HepG2 (cell line): ENCODE data around the gene MACROH2A1. TPM values are rescaled to one million over a fixed set of nuclear protein-coding genes. Genes with fewer than 3 reads are reported as not detected.

Experiments used
- ATAC-seq: fragments of 200-7000 bp; cut with Tn5 transposase; 3 replicates; pipeline ENCODE4 v1.9.1; 2020; ENCODE audit warnings: mild to moderate bottlenecking, moderate library complexity
- BruUV-seq: library from RNA; stranded (reverse); fragments of 400-500 nt; replicated peaks from 2 replicates; lab custom pipeline; 2021; lab: Mats Ljungman, UMichigan
- CTCF ChIA-PET: fragments of 300-600 bp; formaldehyde crosslinking; extraction: SDS; loops from one replicate; lab custom pipeline; 2021; ENCODE audit warnings: low total read pairs, inconsistent platforms, low intra/inter-chr PET ratio; lab: Yijun Ruan, JAX
- POLR2A ChIA-PET: fragments of 350-600 bp; sonication (Branson Sonifier 250); formaldehyde crosslinking; loops from one replicate; lab custom pipeline; 2020; ENCODE audit warnings: antibody characterized with exemption, inconsistent platforms; lab: Yijun Ruan, JAX
- DNase-seq: peaks from one replicate; pipeline ENCODE4 v3.0.0-alpha.2; 2015; ENCODE audit warnings: low spot score
- FAIRE-seq: peaks from 3 replicates; lab custom pipeline; 2011; peaks lifted over from hg19 to GRCh38; lab: Jason Lieb, UNC
- H2AFZ ChIP-seq: one replicate; pipeline ENCODE4 v1.6.1; 2011; ENCODE audit warnings: low read length, inconsistent platforms
- H3K27ac ChIP-seq: fragments of 300-600 bp; 3 replicates; pipeline ENCODE4 v1.8.0; 2011; ENCODE audit warnings: mixed run types, mild to moderate bottlenecking, mixed read lengths, low read length, inconsistent platforms; ENCODE audit not compliant: insufficient read depth; ENCODE audit errors: extremely low read length
- H3K27me3 ChIP-seq, 2 experiments: fragments of 200-600 bp in 1 of 2; 2 replicates in 1 of 2; 3 replicates in 1 of 2; pipeline versions ENCODE4 v1.6.0 to v1.8.0; 2011; ENCODE audit warnings: low read length in 2 of 2, mild to moderate bottlenecking in 2 of 2, moderate library complexity in 2 of 2, inconsistent platforms in 1 of 2; ENCODE audit not compliant: insufficient read depth in 2 of 2, control insufficient read depth in 1 of 2
- H3K36me3 ChIP-seq, 2 experiments: fragments of 200-600 bp in 1 of 2; replicated peaks in 1 of 2; 2 replicates in 1 of 2; 3 replicates in 1 of 2; pipeline versions ENCODE4 v1.5.1 to v1.8.0; 2011; ENCODE audit warnings: low read length in 2 of 2, inconsistent platforms in 1 of 2; ENCODE audit not compliant: insufficient read depth in 2 of 2, control insufficient read depth in 1 of 2
- H3K4me1 ChIP-seq: 2 replicates; pipeline ENCODE4 v1.5.1; 2012; ENCODE audit warnings: low read length, inconsistent platforms; ENCODE audit not compliant: insufficient read depth
- H3K4me2 ChIP-seq: 2 replicates; pipeline ENCODE4 v1.6.0; 2011; ENCODE audit warnings: low read depth, low read length, inconsistent platforms
- H3K4me3 ChIP-seq, 3 experiments: fragments of 200-600 bp in 1 of 3; sonication (generic), shearing (Covaris generic) in 1 of 3; replicated peaks in 1 of 3; 2 replicates each; pipeline ENCODE4 v1.5.1; 2011 to 2016; ENCODE audit warnings: low read length in 3 of 3, inconsistent platforms in 2 of 3, low read depth in 2 of 3, mild to moderate bottlenecking in 2 of 3, control low read depth in 1 of 3, mixed read lengths in 1 of 3; ENCODE audit not compliant: insufficient read depth in 1 of 3
- H3K79me2 ChIP-seq: one replicate; pipeline ENCODE4 v1.6.1; 2011; ENCODE audit warnings: low read length, inconsistent platforms; ENCODE audit not compliant: insufficient read depth
- H3K9ac ChIP-seq: 2 replicates; pipeline ENCODE4 v1.6.0; 2011; ENCODE audit warnings: mild to moderate bottlenecking, low read depth, low read length, inconsistent platforms; ENCODE audit not compliant: insufficient read depth
- H3K9me3 ChIP-seq: 2 replicates; pipeline ENCODE4 v1.5.1; 2012; ENCODE audit warnings: mild to moderate bottlenecking, low read length
- H4K20me1 ChIP-seq: 2 replicates; pipeline ENCODE4 v1.6.0; 2011; ENCODE audit warnings: inconsistent platforms, mild to moderate bottlenecking, low read length, moderate library complexity; ENCODE audit not compliant: insufficient read depth
- ARID2 ChIP-seq: sonication (generic); formaldehyde crosslinking; IDR thresholded peaks from 2 replicates; pipeline ENCODE4 v1.8.1; 2022; ENCODE audit warnings: mild to moderate bottlenecking, missing genetic modification reagents, borderline replicate concordance
- CBX2 ChIP-seq, 2 experiments: fragments of 200-600 bp in 1 of 2; sonication (generic); formaldehyde crosslinking in 1 of 2; IDR thresholded peaks; 2 replicates each; pipeline versions ENCODE4 v1.7.0 to v1.8.1; 2018 to 2022; ENCODE audit warnings: low read depth in 2 of 2, low read length in 1 of 2, mild to moderate bottlenecking in 1 of 2, missing genetic modification reagents in 1 of 2
- CCAR2 ChIP-seq: fragments of 200-400 bp; formaldehyde crosslinking; optimal IDR thresholded peaks from 2 replicates; pipeline ENCODE3; 2018; ENCODE audit warnings: low read depth, mild to moderate bottlenecking, low read length, moderate library complexity
- MEIS2 ChIP-seq: sonication (generic); formaldehyde crosslinking; IDR thresholded peaks from 2 replicates; pipeline ENCODE4 v1.9.0; 2021; ENCODE audit warnings: mild to moderate bottlenecking, missing genetic modification reagents
- SYNCRIP ChIP-seq: fragments of 200-400 bp; formaldehyde crosslinking; IDR thresholded peaks from 2 replicates; pipeline ENCODE4 v1.6.1; 2018; ENCODE audit warnings: mild to moderate bottlenecking, low read depth, low read length; ENCODE audit not compliant: insufficient read depth
- ZNF296 ChIP-seq: sonication (generic); formaldehyde crosslinking; conservative IDR thresholded peaks from 2 replicates; pipeline ENCODE4 v1.5.0; 2020; ENCODE audit warnings: mild to moderate bottlenecking, missing genetic modification reagents
- ZNF431 ChIP-seq: sonication (generic); formaldehyde crosslinking; IDR thresholded peaks from 2 replicates; pipeline ENCODE4 v1.9.0; 2022; ENCODE audit warnings: missing genetic modification reagents, low read depth, mild to moderate bottlenecking, borderline replicate concordance
- in situ Hi-C: cut with HindIII; loops from 2 replicates; pipeline ENCODE4 v1.10.0; 2017; ENCODE audit warnings: low pct_unique_long_range_greater_than_20kb; ENCODE audit not compliant: extremely low pct_ligation_motif_present
- intact Hi-C: fragments of 100-400 bp; cut with micrococcal nuclease; formaldehyde crosslinking; loops from one replicate; pipeline ENCODE4 v1.10.0; 2022; ENCODE audit not compliant: unreplicated experiment
- polyA plus RNA-seq, 8 experiments: library from polyadenylated mRNA; depleted of rRNA in 3 of 8; stranded (reverse) in 7 of 8; unstranded in 1 of 8; fragments of >200 nt; fragmentation: Illumina TruSeq in 4 of 8; extraction: Trizol in 4 of 8; gene quantifications; 2 replicates each; pipeline versions ENCODE4 v1.2.1 to v1.2.3, GENCODE V29; 2011 to 2016; ENCODE audit warnings: low read depth in 4 of 8, missing spikeins in 1 of 8, mixed read lengths in 1 of 8; ENCODE audit not compliant: insufficient read depth in 1 of 8
- total RNA-seq, 5 experiments: library from RNA; depleted of rRNA; stranded (reverse); fragments of >200 nt; fragmentation: Illumina TruSeq; extraction: Trizol; gene quantifications; 2 replicates each; pipeline ENCODE4 v1.2.3, GENCODE V29; 2016; ENCODE audit warnings: low read depth in 1 of 5
- TF ChIP-seq, protein P1 (sequence below), 2 experiments: IDR thresholded peaks; 2 replicates each; pipeline ENCODE4 v1.6.1; 2011 to 2012; ENCODE audit warnings: low read length in 2 of 2, borderline replicate concordance in 1 of 2, low read depth in 1 of 2, mild to moderate bottlenecking in 1 of 2, moderate library complexity in 1 of 2
- TF ChIP-seq, protein P2 (sequence below): sonication (generic); formaldehyde crosslinking; IDR thresholded peaks from 2 replicates; pipeline ENCODE4 v1.5.0; 2020; ENCODE audit warnings: missing genetic modification reagents, mild to moderate bottlenecking, borderline replicate concordance
- TF ChIP-seq, protein P3 (sequence below): sonication (generic); formaldehyde crosslinking; IDR thresholded peaks from 2 replicates; pipeline ENCODE4 v1.4.0; 2020; ENCODE audit warnings: missing genetic modification reagents, borderline replicate concordance

Gene MACROH2A1
- total and polyA plus RNA-seq, 2 of the 13 experiments (the other 11 are each of a cell fraction or from before 2014, with no cell fraction given): 69.1 to 158 TPM

DNA sequence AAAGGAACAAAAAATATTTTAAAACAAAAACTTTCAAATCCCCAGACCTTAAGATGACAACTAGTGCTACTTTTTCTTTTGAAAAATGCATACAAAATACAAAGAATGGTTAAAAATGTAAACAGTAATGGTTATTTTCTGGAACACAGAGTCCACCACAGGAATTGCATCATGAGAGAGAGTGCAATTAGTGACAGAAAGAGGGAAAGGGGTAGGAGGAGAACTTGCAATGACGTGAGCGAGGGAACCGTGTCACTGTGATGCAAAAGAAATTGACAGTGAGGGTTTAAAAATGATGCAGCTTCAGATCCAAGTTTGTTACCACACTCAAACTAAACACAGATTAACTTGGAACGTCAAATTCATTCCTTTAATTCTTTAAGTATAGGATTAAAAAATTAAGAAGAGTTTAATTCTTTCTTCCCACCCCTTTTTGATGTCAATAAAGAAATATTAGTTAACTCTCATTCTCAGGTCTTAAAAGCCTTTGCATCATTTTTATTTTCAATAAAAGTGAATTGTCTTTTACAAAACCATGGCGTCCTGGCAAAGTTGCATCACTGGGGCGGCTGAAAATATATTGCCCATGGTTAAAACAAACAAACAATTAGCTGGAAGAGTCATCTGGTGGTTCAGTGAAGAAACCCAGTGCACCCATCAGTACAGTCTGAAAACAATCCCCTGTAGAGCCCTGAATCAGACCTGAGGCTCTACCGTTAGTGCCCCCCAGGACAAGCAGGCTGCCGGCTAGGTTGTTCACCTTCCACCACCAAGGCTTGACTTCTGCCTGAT is 39.5 kb downstream of the MACROH2A1 start (continued):
- TF ChIP-seq CBX2 (IDR thresholded peaks at IDR 0.05; ENCODE audit: low read depth, low read length) (no peak), CBX2 (CRISPR knock-in tag; IDR thresholded peaks at IDR 0.05; ENCODE audit: low read depth) (no peak)
- TF ChIP-seq, all 625 proteins: peak for 0

DNA sequence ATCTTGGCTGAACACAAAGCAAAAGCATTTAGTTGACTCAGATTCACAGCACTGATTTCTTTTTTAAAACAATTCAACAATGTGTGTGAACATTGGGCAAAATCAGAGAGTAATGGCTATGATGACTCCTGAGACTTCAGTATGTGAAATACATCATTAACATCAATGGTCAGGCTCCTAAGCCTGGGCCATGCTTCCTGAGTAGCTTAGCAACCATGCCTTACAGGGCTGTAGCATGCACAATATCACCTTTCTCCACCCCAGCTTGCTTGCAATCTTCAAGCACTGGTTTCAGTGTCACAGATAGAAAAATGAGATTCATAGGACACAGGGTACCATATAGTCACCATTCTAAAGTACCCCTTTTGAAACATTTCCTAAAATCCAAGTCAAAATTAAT is 41.3 kb downstream of the MACROH2A1 start:
- peaks cover 24 to 67% of the 10 kb centered on the region in 2 experiments for H3K36me3 ChIP-seq
- no peak for ATAC-seq
- H3K4me2 ChIP-seq: no peak overlapping the region
- intact Hi-C loops (no loop called here), in situ Hi-C loops (no loop called here)
- H3K79me2 ChIP-seq: no peaks in the 10 kb centered on the region
- no peaks in the 10 kb centered on the region for H4K20me1 ChIP-seq
- no TSS peak for BruUV-seq
- no peak for DNase-seq
- no peaks in the 10 kb centered on the region for H3K27me3 ChIP-seq
- ChIA-PET POLR2A (no interaction called here), CTCF (no interaction called here)
- H2AFZ ChIP-seq: no peak overlapping the region
- no peaks in the 10 kb centered on the region for H3K4me1 ChIP-seq
- no peak for FAIRE-seq
- no peak overlapping the region for H3K9ac ChIP-seq
- H3K4me3 ChIP-seq: no peak overlapping the region
- no peak overlapping the region for H3K27ac ChIP-seq
- H3K9me3 ChIP-seq: no peaks in the 10 kb centered on the region
- TF ChIP-seq ZNF296: no peak
- no peak for TF ChIP-seq SYNCRIP
- TF ChIP-seq ZNF431 (CRISPR knock-in tag): no peak
- no peak for TF ChIP-seq MEIS2 (CRISPR knock-in tag)
- TF ChIP-seq, protein P1, sequence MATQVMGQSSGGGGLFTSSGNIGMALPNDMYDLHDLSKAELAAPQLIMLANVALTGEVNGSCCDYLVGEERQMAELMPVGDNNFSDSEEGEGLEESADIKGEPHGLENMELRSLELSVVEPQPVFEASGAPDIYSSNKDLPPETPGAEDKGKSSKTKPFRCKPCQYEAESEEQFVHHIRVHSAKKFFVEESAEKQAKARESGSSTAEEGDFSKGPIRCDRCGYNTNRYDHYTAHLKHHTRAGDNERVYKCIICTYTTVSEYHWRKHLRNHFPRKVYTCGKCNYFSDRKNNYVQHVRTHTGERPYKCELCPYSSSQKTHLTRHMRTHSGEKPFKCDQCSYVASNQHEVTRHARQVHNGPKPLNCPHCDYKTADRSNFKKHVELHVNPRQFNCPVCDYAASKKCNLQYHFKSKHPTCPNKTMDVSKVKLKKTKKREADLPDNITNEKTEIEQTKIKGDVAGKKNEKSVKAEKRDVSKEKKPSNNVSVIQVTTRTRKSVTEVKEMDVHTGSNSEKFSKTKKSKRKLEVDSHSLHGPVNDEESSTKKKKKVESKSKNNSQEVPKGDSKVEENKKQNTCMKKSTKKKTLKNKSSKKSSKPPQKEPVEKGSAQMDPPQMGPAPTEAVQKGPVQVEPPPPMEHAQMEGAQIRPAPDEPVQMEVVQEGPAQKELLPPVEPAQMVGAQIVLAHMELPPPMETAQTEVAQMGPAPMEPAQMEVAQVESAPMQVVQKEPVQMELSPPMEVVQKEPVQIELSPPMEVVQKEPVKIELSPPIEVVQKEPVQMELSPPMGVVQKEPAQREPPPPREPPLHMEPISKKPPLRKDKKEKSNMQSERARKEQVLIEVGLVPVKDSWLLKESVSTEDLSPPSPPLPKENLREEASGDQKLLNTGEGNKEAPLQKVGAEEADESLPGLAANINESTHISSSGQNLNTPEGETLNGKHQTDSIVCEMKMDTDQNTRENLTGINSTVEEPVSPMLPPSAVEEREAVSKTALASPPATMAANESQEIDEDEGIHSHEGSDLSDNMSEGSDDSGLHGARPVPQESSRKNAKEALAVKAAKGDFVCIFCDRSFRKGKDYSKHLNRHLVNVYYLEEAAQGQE (IDR thresholded peaks at IDR 0.05; ENCODE audit: borderline replicate concordance in 1 of 2, low read depth in 1 of 2, low read length in 2 of 2): no peak
- no peak for TF ChIP-seq ARID2 (CRISPR knock-in tag)
- TF ChIP-seq, protein P2, sequence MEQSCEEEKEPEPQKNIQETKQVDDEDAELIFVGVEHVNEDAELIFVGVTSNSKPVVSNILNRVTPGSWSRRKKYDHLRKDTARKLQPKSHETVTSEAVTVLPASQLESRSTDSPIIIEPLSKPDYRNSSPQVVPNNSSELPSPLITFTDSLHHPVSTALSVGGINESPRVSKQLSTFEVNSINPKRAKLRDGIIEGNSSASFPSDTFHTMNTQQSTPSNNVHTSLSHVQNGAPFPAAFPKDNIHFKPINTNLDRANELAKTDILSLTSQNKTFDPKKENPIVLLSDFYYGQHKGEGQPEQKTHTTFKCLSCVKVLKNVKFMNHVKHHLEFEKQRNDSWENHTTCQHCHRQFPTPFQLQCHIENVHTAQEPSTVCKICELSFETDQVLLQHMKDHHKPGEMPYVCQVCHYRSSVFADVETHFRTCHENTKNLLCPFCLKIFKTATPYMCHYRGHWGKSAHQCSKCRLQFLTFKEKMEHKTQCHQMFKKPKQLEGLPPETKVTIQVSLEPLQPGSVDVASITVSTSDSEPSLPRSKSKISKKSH (CRISPR knock-in tag): no peak
- TF ChIP-seq, protein P3, sequence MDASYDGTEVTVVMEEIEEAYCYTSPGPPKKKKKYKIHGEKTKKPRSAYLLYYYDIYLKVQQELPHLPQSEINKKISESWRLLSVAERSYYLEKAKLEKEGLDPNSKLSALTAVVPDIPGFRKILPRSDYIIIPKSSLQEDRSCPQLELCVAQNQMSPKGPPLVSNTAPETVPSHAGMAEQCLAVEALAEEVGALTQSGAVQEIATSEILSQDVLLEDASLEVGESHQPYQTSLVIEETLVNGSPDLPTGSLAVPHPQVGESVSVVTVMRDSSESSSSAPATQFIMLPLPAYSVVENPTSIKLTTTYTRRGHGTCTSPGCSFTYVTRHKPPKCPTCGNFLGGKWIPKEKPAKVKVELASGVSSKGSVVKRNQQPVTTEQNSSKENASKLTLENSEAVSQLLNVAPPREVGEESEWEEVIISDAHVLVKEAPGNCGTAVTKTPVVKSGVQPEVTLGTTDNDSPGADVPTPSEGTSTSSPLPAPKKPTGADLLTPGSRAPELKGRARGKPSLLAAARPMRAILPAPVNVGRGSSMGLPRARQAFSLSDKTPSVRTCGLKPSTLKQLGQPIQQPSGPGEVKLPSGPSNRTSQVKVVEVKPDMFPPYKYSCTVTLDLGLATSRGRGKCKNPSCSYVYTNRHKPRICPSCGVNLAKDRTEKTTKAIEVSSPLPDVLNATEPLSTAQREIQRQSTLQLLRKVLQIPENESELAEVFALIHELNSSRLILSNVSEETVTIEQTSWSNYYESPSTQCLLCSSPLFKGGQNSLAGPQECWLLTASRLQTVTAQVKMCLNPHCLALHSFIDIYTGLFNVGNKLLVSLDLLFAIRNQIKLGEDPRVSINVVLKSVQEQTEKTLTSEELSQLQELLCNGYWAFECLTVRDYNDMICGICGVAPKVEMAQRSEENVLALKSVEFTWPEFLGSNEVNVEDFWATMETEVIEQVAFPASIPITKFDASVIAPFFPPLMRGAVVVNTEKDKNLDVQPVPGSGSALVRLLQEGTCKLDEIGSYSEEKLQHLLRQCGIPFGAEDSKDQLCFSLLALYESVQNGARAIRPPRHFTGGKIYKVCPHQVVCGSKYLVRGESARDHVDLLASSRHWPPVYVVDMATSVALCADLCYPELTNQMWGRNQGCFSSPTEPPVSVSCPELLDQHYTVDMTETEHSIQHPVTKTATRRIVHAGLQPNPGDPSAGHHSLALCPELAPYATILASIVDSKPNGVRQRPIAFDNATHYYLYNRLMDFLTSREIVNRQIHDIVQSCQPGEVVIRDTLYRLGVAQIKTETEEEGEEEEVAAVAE: no peak
- TF ChIP-seq CCAR2: no peak
